AG04449 (cell line): ENCODE data around the gene USH2A.

Experiments used
- CTCF ChIA-PET: fragments of 350-600 bp; formaldehyde crosslinking; extraction: SDS; loops from one replicate; lab custom pipeline; 2021; ENCODE audit warnings: antibody characterized with exemption; lab: Yijun Ruan, JAX
- POLR2A ChIA-PET: fragments of 400-600, 350-600 bp; formaldehyde crosslinking; extraction: SDS; loops from one replicate; lab custom pipeline; 2020; ENCODE audit warnings: antibody characterized with exemption, inconsistent platforms; lab: Yijun Ruan, JAX
- DNase-seq: peaks from one replicate; pipeline ENCODE4 v3.0.0-alpha.2; 2010; ENCODE audit warnings: low read depth, low spot score
- H3K4me3 ChIP-seq: 2 replicates; pipeline ENCODE4 v1.5.1; 2011; ENCODE audit warnings: low read depth, mild to moderate bottlenecking, control low read depth, low read length
- TF ChIP-seq, protein P1 (sequence below): IDR thresholded peaks from one replicate; pipeline ENCODE4 v1.5.1; 2011; ENCODE audit warnings: mild to moderate bottlenecking, moderate library complexity, low read length, control low read depth, inconsistent platforms; ENCODE audit not compliant: insufficient read depth; ENCODE audit errors: missing control alignments

USH2A gene

DNA sequence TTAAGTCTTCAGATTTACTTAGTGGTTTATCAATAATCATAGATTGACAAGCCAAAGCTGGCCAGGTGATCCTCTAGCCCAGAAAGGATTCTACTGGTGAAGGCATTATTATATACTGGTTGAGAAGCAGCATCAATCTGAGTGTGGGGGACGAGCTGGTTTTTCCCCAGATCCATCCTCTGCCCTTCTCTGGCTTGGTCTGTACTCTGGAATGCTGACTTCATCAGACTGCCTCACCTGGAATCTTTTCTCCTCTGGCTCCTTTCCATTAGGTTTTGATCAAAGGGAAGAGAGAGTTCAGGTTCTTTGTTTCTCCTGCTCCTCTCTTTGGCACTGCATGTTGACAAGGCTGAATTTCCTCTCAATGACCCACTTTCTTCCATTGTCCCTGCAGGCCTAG lies 762.2 kb downstream of the USH2A start:
- POLR2A ChIA-PET, result no interaction called here
- no peak overlapping the region for H3K4me3 ChIP-seq
- no peak for DNase-seq
- CTCF ChIA-PET, result no interaction called here
- TF ChIP-seq, protein P1, sequence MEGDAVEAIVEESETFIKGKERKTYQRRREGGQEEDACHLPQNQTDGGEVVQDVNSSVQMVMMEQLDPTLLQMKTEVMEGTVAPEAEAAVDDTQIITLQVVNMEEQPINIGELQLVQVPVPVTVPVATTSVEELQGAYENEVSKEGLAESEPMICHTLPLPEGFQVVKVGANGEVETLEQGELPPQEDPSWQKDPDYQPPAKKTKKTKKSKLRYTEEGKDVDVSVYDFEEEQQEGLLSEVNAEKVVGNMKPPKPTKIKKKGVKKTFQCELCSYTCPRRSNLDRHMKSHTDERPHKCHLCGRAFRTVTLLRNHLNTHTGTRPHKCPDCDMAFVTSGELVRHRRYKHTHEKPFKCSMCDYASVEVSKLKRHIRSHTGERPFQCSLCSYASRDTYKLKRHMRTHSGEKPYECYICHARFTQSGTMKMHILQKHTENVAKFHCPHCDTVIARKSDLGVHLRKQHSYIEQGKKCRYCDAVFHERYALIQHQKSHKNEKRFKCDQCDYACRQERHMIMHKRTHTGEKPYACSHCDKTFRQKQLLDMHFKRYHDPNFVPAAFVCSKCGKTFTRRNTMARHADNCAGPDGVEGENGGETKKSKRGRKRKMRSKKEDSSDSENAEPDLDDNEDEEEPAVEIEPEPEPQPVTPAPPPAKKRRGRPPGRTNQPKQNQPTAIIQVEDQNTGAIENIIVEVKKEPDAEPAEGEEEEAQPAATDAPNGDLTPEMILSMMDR, result no peak

DNA sequence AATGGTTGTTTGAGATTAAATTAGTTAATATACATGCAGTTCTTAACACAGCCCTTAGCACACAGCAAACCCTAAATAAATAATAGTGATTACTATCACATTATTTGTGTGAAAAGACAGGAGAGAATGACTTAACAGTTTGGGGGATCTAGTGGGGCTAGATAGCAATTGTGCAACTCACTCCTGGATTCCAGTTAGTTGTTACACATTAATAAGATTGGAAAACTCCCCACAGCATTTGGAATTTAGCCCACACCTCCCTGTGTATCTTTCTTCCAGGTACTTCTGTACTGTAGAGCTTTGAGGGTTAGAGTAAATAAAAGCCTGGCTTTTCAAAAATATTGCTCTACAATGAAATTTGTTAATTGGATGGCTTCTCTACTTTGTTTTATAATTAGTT lies 763.0 kb downstream of the USH2A start:
- no peak overlapping the region for H3K4me3 ChIP-seq
- TF ChIP-seq, protein P1, result no peak
- POLR2A ChIA-PET, result no interaction called here
- CTCF ChIA-PET, result no interaction called here
- no peak for DNase-seq

DNA sequence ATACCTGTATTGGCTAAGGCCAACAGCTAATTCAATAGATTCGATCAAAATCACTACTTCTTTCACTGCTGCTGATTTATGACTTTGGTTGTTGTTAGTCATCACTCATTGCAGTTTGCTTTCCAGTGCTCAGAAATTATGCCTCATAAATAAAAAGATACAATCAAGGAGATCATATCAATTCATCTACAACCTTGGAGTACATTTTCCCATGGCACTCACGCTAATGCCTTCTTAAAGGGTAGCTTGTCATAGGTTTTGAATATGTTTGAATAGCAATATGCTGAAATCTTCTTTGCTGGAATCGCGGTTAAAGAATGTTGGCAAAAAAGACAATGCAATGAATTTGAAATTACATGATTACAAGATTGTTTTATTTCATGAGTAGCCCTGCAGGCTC lies 766.2 kb downstream of the USH2A start:
- POLR2A ChIA-PET, result no interaction called here
- H3K4me3 ChIP-seq, result no peak overlapping the region
- TF ChIP-seq, protein P1, result no peak
- no peak for DNase-seq
- CTCF ChIA-PET, result no interaction called here

DNA sequence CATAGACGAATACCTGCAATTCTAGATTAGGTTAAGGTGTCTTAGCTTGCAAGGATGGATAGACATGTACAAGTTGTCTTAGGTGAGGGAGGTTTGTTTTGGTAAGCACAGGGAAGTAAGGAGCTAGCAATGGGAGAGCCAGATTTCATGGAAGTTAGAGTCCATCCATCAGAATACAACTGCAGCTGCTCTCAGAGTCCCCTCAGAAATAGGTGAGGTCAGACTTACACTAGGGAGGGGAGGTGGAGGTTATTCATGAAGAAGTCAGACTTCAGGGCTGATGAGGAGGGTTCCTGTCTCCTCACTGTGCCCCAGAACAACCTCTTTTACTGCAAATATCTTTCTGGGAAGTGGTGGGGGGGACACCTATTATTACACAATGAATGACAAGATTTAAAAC lies 770.9 kb downstream of the USH2A start:
- POLR2A ChIA-PET, result no interaction called here
- no peak for DNase-seq
- no peak overlapping the region for H3K4me3 ChIP-seq
- CTCF ChIA-PET, result no interaction called here
- TF ChIP-seq, protein P1, result no peak

DNA sequence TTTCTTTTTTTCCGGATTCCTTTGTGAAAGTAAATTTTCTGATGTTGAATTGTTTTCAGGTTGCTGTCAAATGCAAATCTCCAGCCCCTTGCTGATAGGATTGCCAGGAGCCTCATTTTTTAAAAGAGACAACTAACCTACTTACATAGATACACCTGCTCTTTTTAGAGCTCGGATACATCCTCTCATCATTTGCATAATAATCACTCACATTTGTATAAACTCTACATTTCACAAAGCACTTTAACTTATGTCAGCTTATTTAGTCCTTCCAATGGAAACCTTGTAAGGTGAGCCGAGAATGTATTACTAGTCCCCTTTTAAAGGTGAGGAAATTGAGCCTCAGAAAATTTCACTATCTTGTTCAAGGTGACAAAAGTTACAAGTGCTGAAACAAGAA lies 771.4 kb downstream of the USH2A start:
- TF ChIP-seq, protein P1, result no peak
- POLR2A ChIA-PET, result no interaction called here
- CTCF ChIA-PET, result no interaction called here
- no peak for DNase-seq
- H3K4me3 ChIP-seq, result no peak overlapping the region

DNA sequence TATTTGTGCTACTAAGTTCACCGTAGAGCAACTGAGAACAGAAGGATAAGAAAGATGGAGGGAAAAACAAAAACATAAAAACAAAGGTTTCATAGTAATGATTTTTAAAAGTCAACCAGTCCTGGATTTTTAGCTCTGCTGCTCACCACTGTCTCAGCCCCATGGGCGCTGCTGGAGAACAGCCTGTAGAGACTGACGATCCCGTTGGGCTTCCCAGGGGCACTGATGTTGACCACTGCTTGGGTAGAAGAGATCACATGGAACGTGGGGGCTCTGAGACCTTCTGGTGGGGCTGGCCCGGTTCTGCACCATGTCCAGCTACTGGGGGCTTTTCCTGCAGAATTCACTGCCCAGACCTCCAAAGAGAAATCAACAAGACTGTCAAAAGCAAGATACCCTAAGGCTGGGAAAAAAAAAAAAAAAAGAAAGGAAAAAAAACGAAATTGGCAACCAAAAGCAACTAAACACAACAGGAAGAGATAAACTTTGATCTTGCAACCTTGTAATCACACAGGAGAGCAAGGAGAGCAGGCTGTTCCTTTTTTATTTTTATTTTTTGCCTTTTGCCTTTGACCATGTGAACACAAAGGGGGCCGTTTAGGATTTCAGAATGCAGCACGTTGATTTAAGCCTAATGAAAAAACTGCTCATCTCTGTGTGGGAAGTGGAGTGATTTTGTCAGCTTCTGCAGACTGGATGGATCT lies 772.6 kb downstream of the USH2A start:
- POLR2A ChIA-PET, result no interaction called here

More for the DNA sequence above, 772.6 kb downstream of the USH2A start:
- H3K4me3 ChIP-seq, result no peak overlapping the region
- TF ChIP-seq, protein P1, result no peak
- CTCF ChIA-PET, result no interaction called here
- no peak for DNase-seq
